Measurements from ENCODE around the gene TRABD2B.

The TRABD2B gene

DNA sequence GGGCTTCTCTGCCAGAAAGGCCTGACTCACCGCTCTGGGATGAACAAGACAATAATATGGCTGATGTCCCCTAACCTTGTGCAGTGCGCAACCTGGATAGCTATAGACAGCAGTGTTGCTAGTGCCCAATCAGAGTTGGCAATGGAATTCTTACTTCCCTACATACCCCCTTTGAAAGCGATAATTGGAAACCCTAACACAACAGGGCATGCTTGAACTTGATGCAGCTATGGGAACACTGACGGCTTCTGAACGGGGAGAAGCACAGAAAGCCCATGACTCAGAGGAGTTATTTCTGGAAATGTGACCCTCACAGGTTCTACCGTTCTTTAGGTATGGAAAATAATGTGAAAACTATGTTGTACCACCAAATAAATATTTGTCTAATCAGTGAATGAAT lies 200.6 kb downstream of the TRABD2B start:
- H3K36me3 Mint-ChIP-seq (ENCODE audit: insufficient read depth), result peaks cover 1% of the 10 kb centered on the region
- H3K9me3 Mint-ChIP-seq, result no peaks in the 10 kb centered on the region
- H3K4me3 Mint-ChIP-seq, result no peak overlapping the region
- no peaks in the 10 kb centered on the region for H3K4me1 Mint-ChIP-seq
- ATAC-seq (replicated peaks; ENCODE audit: extremely low read depth, poor library complexity, severe bottlenecking), result no peak
- no peak for DNase-seq (ENCODE audit: low spot score in 2 of 2)
- H3K27ac Mint-ChIP-seq (ENCODE audit: low read depth), result no peak overlapping the region
- H3K27me3 Mint-ChIP-seq, result peaks cover 7% of the 10 kb centered on the region

DNA sequence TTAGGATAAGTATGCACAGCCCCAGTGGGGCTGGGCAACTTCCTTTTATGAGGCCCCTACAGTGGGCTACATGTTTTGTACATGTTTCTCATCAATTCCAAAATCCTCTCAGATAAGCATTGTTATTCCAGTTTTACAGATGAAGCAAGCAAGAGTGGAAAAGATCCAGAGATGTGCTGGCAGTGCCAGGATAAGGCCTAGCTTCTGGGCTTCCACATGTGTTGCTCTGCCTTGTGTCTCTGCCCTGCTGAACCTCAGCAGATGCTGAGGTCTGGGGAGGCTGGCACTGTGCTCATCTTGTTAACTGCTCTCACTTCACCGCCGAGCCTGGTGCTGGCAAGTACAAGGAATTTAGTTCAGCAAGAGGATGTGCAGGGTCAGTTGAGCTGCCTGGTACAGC lies 202.1 kb downstream of the TRABD2B start:
- no peak for ATAC-seq (replicated peaks; ENCODE audit: extremely low read depth, poor library complexity, severe bottlenecking)
- Mint-ChIP-seq H3K27me3 (peaks cover 8% of the 10 kb centered on the region), H3K27ac (ENCODE audit: low read depth) (no peak overlapping the region), H3K36me3 (ENCODE audit: insufficient read depth) (peaks cover 1% of the 10 kb centered on the region), H3K4me3 (no peak overlapping the region), H3K4me1 (no peaks in the 10 kb centered on the region), H3K9me3 (no peaks in the 10 kb centered on the region)
- no peak for DNase-seq (ENCODE audit: low spot score in 2 of 2)

DNA sequence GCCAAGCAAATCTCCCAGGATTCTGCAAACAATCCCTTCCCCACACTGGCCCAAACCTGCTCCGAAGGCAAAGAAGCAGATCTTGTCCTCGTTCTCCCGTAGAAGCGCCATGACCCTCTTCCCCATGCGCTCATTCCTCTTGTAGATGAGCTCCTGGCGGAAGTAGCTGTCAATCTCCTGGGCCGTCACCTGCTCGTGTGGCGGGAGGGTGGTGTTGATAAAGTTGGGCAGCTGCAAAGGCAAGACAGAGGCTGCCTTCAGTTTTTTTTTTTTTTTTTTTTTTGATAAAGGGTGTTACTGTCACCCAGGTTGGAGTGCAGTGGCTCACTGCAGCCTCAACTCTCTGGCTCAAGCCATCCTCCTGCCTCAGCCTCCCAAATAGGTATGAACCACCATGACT lies 202.7 kb downstream of the TRABD2B start:
- DNase-seq (ENCODE audit: low spot score in 2 of 2), result no peak
- Mint-ChIP-seq H3K4me1 (no peaks in the 10 kb centered on the region), H3K36me3 (ENCODE audit: insufficient read depth) (peaks cover 1% of the 10 kb centered on the region), H3K27me3 (peaks cover 14% of the 10 kb centered on the region), H3K9me3 (no peaks in the 10 kb centered on the region), H3K27ac (ENCODE audit: low read depth) (no peak overlapping the region), H3K4me3 (no peak overlapping the region)
- ATAC-seq (replicated peaks; ENCODE audit: extremely low read depth, poor library complexity, severe bottlenecking), result no peak

DNA sequence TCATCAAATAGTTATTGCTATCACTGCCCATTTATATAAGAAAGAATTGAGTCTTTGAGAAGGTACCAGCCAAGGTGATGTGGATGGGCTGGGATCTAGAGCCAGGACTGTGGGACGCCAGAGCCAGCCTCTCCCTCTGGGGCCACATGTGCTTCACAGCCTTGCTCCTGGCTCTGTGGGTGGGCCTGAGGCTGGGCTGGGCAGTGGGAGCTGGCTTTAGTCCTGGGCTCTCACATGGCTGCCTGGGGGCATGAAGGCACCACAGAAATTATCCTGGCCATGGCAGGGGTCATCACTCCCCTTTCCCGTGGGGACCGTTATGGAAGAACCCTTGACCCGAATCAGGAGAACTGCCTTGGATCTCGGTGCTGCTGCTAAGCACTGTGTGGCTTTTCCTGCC lies 203.1 kb downstream of the TRABD2B start:
- H3K4me1 Mint-ChIP-seq, result no peaks in the 10 kb centered on the region
- ATAC-seq (replicated peaks; ENCODE audit: extremely low read depth, poor library complexity, severe bottlenecking), result no peak
- no peak overlapping the region for H3K27ac Mint-ChIP-seq (ENCODE audit: low read depth)
- peaks cover 14% of the 10 kb centered on the region for H3K27me3 Mint-ChIP-seq
- H3K9me3 Mint-ChIP-seq, result no peaks in the 10 kb centered on the region
- DNase-seq (ENCODE audit: low spot score in 2 of 2), result no peak
- H3K4me3 Mint-ChIP-seq, result no peak overlapping the region
- H3K36me3 Mint-ChIP-seq (ENCODE audit: insufficient read depth), result peaks cover 1% of the 10 kb centered on the region

DNA sequence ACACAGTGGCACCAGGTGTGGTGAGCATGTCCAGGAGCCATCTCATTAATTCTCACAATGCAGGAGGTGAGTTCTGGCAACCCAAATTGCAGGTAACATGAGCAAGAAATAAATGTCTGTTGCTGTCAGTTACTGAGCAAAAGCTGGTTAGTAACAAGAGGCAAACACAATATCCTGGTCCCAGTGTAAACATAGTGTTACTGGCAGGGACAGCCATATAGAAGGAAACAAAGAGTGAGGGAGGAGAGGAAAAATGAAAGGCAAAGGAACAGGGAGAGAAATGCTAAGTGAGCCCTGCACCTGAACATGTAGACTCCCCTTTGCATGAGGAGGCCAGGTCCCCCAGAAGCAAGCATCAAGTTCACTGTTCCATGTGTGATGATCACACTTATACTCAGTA lies 203.6 kb downstream of the TRABD2B start:
- Mint-ChIP-seq H3K36me3 (ENCODE audit: insufficient read depth) (peaks cover 3% of the 10 kb centered on the region), H3K4me1 (no peaks in the 10 kb centered on the region), H3K9me3 (no peaks in the 10 kb centered on the region), H3K27ac (ENCODE audit: low read depth) (no peak overlapping the region), H3K4me3 (no peak overlapping the region), H3K27me3 (peaks cover 14% of the 10 kb centered on the region)
- ATAC-seq (replicated peaks; ENCODE audit: extremely low read depth, poor library complexity, severe bottlenecking) (no peak), DNase-seq (ENCODE audit: low spot score in 2 of 2) (no peak)

DNA sequence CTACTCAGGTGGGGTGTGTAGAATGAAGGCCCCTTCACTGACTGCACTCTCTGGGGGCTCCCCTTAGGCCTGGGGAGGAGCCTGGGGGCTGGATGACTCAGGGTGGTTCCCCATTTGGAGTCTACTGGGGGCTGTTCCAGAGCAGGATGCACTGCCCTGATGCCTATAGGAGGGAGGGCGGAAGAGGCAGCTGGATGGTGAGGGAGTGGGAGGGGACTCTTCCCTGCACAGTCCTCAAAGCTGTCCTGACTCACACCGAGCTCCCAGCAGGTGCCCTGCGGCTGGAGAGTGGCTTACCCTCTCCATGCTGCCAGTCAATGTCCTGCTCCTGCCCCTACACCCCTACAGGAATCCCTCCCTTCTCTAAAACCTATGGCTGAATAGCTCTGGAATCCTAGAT lies 204.4 kb downstream of the TRABD2B start:
- Mint-ChIP-seq H3K4me1 (no peaks in the 10 kb centered on the region), H3K4me3 (no peak overlapping the region), H3K27ac (ENCODE audit: low read depth) (no peak overlapping the region), H3K36me3 (ENCODE audit: insufficient read depth) (peaks cover 3% of the 10 kb centered on the region), H3K27me3 (peaks cover 14% of the 10 kb centered on the region), H3K9me3 (no peaks in the 10 kb centered on the region)
- ATAC-seq (replicated peaks; ENCODE audit: extremely low read depth, poor library complexity, severe bottlenecking) (no peak), DNase-seq (ENCODE audit: low spot score in 2 of 2) (no peak)

DNA sequence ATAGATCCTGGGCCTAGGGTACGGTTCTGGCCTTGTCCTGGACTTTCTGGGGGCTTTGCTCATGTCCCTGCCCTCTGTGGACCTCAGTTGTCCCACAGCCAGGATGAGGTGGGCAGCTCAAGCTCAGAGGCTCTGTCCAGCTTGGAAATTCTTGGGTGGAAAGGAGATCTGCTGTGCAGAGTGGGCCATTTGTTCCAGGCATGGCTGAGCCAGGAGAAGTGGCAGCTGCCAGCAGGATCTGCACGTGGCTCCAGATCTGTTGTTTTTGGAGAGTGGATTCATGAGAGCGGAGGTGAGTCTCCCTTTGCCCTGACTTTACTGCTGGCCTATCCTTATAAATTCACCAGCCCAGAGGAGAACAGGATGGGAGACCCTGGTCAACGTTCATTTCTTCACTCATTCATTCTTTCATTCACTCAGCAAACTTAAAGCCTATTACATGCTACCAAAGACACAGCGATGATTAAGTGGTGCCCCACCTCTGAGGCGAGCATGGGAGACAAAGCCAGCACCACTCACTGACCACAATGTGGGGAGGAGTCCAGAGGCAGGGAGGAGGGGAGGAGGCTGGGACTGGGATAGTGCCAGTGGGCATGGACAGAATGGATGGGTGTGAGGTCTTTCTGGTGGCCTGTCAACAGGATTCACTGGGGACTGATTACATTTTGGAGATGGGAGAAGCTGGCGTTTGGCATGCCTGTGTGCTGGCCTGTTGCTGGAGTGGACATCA lies 205.1 kb downstream of the TRABD2B start:
- Mint-ChIP-seq H3K27ac (ENCODE audit: low read depth) (no peak overlapping the region), H3K27me3 (peaks cover 14% of the 10 kb centered on the region), H3K4me1 (no peaks in the 10 kb centered on the region), H3K4me3 (no peak overlapping the region), H3K9me3 (no peaks in the 10 kb centered on the region), H3K36me3 (ENCODE audit: insufficient read depth) (peaks cover 3% of the 10 kb centered on the region)
- ATAC-seq (replicated peaks; ENCODE audit: extremely low read depth, poor library complexity, severe bottlenecking), result no peak
- no peak for DNase-seq (ENCODE audit: low spot score in 2 of 2)

DNA sequence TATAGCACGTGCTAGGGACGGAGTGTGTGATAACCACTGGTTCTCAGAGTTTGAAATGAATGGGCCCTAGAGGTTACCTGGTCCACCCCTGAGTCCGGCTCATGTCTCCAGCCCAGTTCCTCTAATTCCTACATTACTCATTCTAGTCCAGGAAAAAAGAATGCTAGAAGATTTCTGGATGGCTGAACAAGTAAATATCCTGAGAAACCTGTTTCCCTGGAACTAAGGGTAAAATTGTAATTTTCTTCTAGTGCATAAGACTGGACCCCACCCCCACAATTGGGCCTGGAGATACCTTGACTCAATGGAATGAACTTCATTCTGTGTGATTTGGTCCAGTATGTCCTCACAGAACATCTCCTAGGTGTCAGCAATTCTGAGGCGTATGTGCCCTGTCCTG lies 208.4 kb downstream of the TRABD2B start:
- Mint-ChIP-seq H3K9me3 (no peaks in the 10 kb centered on the region), H3K4me1 (no peaks in the 10 kb centered on the region)

DNA sequence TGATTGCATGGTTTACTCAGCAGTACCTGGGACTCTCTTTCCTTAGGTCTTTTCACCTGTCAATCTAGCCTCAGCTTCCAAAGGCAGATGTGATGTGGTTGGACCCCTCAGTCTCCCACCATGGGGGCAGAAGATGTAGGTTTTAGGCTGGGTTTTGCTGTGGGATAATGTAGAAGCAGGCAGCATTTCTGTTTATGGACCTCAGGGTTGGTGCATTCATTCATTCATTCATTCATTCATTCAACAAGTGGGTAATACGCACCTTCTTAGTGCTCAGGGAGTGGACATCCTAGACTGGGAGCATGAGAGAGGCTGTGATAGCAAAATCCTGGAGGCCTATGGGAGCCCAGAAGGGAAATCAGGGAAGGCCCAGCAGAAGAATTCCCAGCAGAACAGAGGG lies 209.6 kb downstream of the TRABD2B start:
- DNase-seq (ENCODE audit: low spot score in 2 of 2) (no peak), ATAC-seq (replicated peaks; ENCODE audit: extremely low read depth, poor library complexity, severe bottlenecking) (no peak)
- H3K36me3 Mint-ChIP-seq (ENCODE audit: insufficient read depth), result peaks cover 2% of the 10 kb centered on the region
- H3K9me3 Mint-ChIP-seq, result no peaks in the 10 kb centered on the region
- no peak overlapping the region for H3K4me3 Mint-ChIP-seq
- no peak overlapping the region for H3K27ac Mint-ChIP-seq (ENCODE audit: low read depth)
- peaks cover 34% of the 10 kb centered on the region for H3K27me3 Mint-ChIP-seq
- no peaks in the 10 kb centered on the region for H3K4me1 Mint-ChIP-seq

More for the DNA sequence above, 208.4 kb downstream of the TRABD2B start:
- H3K4me3 Mint-ChIP-seq, result no peak overlapping the region
- H3K27ac Mint-ChIP-seq (ENCODE audit: low read depth), result no peak overlapping the region
- no peak for DNase-seq (ENCODE audit: low spot score in 2 of 2)
- ATAC-seq (replicated peaks; ENCODE audit: extremely low read depth, poor library complexity, severe bottlenecking), result no peak
- H3K36me3 Mint-ChIP-seq (ENCODE audit: insufficient read depth), result peaks cover 3% of the 10 kb centered on the region
- peaks cover 22% of the 10 kb centered on the region for H3K27me3 Mint-ChIP-seq

DNA sequence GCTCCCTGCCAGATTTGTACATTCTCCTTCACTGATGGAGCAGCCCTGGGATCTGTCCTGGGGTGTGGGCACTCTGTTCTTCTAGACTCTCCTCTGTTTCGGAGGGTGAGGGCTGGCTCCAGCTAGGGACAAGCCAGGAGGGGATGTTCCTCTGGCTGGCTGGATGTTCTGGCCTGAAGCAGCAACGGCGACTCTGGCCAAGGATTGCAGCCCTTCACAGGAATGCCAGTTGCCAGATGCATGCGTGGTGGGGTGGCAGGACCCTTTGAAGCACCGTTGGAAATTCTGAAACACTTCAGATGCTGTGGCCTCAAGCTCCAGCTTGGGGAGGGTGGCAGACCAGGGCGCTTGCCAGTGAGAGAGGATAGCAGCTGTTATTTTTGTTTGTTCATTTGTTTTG lies 210.9 kb downstream of the TRABD2B start:
- DNase-seq (ENCODE audit: low spot score in 2 of 2) (no peak), ATAC-seq (replicated peaks; ENCODE audit: extremely low read depth, poor library complexity, severe bottlenecking) (no peak)
- H3K27me3 Mint-ChIP-seq, result peaks cover 39% of the 10 kb centered on the region
- H3K4me3 Mint-ChIP-seq, result no peak overlapping the region
- H3K27ac Mint-ChIP-seq (ENCODE audit: low read depth), result no peak overlapping the region
- peaks cover 2% of the 10 kb centered on the region for H3K36me3 Mint-ChIP-seq (ENCODE audit: insufficient read depth)
- H3K4me1 Mint-ChIP-seq, result no peaks in the 10 kb centered on the region
- H3K9me3 Mint-ChIP-seq, result no peaks in the 10 kb centered on the region

DNA sequence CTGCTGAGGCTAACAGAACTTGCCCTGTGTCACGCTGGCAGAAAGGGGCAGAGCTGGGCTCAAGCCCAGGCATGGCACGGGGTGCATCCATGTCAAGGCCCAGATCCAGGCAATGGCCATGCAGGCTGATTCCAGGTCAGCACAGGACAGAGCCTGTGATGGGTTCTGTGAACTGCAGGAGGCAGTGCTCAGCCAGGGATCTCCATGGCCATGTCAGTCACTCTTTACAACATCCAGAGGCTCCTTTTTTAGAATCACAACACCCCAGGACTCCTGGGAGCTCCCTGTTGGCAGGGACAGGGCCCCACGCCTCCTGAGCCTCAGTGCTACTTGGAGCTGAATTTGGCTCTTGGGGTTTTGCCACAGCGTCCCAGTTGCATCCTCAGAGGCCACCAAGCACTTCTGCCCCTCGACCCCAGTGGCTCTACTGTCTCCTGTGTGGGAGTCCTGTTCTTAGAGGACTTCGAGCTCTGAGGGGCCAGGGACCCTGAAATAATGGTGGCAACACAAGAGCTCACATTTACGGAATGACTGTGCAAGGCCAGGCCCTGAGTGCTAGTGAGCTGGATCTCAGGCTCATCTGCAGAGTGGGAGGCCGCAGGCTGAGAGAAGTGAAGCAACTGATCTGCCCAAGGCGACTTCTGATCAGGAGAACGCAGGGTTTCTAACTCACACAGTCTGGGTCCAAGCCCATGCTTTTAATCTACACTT lies 211.5 kb downstream of the TRABD2B start:
- H3K27me3 Mint-ChIP-seq, result peaks cover 39% of the 10 kb centered on the region
- DNase-seq (ENCODE audit: low spot score in 2 of 2) (no peak), ATAC-seq (replicated peaks; ENCODE audit: extremely low read depth, poor library complexity, severe bottlenecking) (no peak)
- no peak overlapping the region for H3K4me3 Mint-ChIP-seq
- no peaks in the 10 kb centered on the region for H3K4me1 Mint-ChIP-seq
- no peaks in the 10 kb centered on the region for H3K9me3 Mint-ChIP-seq
- no peak overlapping the region for H3K27ac Mint-ChIP-seq (ENCODE audit: low read depth)
- peaks cover 2% of the 10 kb centered on the region for H3K36me3 Mint-ChIP-seq (ENCODE audit: insufficient read depth)

DNA sequence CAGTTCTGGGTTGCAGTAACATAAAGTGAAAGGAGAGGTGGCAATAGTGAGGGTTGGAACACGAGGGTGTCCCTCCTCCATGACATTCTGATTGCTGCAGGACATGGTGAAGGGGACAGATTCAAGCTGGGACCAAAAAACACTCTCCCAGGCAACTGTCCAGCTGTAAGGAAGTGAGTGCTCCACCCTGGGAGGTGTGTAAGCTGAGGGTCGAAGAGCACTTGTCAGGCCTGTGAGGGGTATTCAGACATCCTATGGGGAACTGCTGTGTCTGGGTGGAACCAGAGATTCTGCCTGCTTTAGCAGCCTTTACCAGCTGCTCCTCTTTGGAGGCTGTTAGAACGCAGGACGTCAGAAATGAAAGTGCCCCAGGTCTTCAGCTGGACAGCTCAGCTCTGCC lies 212.1 kb downstream of the TRABD2B start:
- Mint-ChIP-seq H3K27ac (ENCODE audit: low read depth) (no peak overlapping the region), H3K4me1 (no peaks in the 10 kb centered on the region), H3K4me3 (no peak overlapping the region), H3K27me3 (peaks cover 38% of the 10 kb centered on the region), H3K36me3 (ENCODE audit: insufficient read depth) (peaks cover 2% of the 10 kb centered on the region), H3K9me3 (no peaks in the 10 kb centered on the region)
- DNase-seq (ENCODE audit: low spot score in 2 of 2), result no peak
- ATAC-seq (replicated peaks; ENCODE audit: extremely low read depth, poor library complexity, severe bottlenecking), result no peak

DNA sequence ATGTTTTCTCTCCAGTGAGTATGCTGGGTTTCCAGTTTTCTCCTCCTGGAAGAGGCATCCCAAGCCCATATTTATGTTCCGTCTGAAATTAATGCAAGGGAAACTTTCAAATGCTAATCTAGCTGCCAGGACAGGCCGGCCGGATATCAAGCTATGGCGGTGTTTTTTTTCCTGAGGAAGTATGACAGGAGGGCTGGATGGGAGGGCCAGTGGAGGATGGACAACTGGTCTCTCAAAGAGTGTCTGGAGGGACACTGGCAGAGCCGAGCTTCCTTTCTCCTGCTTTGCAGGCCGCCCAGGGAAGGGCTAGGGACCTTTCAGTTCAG lies 212.7 kb downstream of the TRABD2B start:
- no peak overlapping the region for H3K4me3 Mint-ChIP-seq
- H3K4me1 Mint-ChIP-seq, result no peaks in the 10 kb centered on the region
- no peak overlapping the region for H3K27ac Mint-ChIP-seq (ENCODE audit: low read depth)
- H3K27me3 Mint-ChIP-seq, result peaks cover 32% of the 10 kb centered on the region
- DNase-seq (ENCODE audit: low spot score in 2 of 2) (no peak), ATAC-seq (replicated peaks; ENCODE audit: extremely low read depth, poor library complexity, severe bottlenecking) (no peak)
- H3K9me3 Mint-ChIP-seq, result no peaks in the 10 kb centered on the region
- H3K36me3 Mint-ChIP-seq (ENCODE audit: insufficient read depth), result peaks cover 2% of the 10 kb centered on the region
